T-cell (primary cell): ENCODE data around the gene PHF12. TPM values are rescaled to one million over a fixed set of nuclear protein-coding genes. Genes with fewer than 3 reads are reported as not detected.

Experiments
- ATAC-seq, 4 experiments: fragments of 200-7000 bp in 3 of 4; fragments of 150-1000 bp in 1 of 4; cut with Tn5 transposase; replicated peaks in 1 of 4; 1 replicate in 3 of 4; 2 replicates in 1 of 4; pipeline ENCODE4 v1.10.0; 2021; ENCODE audit warnings: moderate library complexity in 3 of 4, mild to moderate bottlenecking in 2 of 4, moderate number of reproducible peaks in 1 of 4
- CTCF ChIA-PET, 2 donors: fragments of 300-600 bp; sonication (Branson Sonifier 250); formaldehyde crosslinking; loops; one replicate each; lab custom pipeline; 2022; ENCODE audit warnings: antibody characterized with exemption in 2 of 2; lab: Charles Lee
- POLR2A ChIA-PET, 2 donors: fragments of 300-600 bp; sonication (Branson Sonifier 250); formaldehyde crosslinking; loops; one replicate each; lab custom pipeline; 2022; ENCODE audit warnings: antibody characterized with exemption in 2 of 2; lab: Charles Lee
- DNase-seq, 35 experiments: peaks; one replicate each; pipeline versions ENCODE4 v3.0.0 to v3.0.0-alpha.2; 2013 to 2023
- H3K27ac ChIP-seq: one replicate; pipeline ENCODE4 v1.5.1; 2013; ENCODE audit warnings: low read length
- H3K27me3 ChIP-seq, 2 experiments: replicated peaks in 1 of 2; 1 replicate in 1 of 2; 2 replicates in 1 of 2; pipeline versions ENCODE4 v1.6.1 to v1.7.0; 2013; ENCODE audit warnings: low read length in 1 of 2, mixed read lengths in 1 of 2; ENCODE audit not compliant: control insufficient read depth in 2 of 2, insufficient read depth in 2 of 2; ENCODE audit errors: extremely low read depth in 1 of 2
- H3K36me3 ChIP-seq, 2 donors: 1 replicate in 1 of 2; 2 replicates in 1 of 2; pipeline versions ENCODE4 v1.6.1 to v1.7.0; 2013; ENCODE audit warnings: low read length in 1 of 2; ENCODE audit not compliant: control insufficient read depth in 2 of 2, insufficient read depth in 1 of 2; ENCODE audit errors: extremely low read depth in 1 of 2
- H3K4me1 ChIP-seq, 2 experiments: 1 replicate in 1 of 2; 2 replicates in 1 of 2; pipeline versions ENCODE4 v1.6.1 to v1.7.0; 2013; ENCODE audit warnings: low read length in 2 of 2, mixed read lengths in 1 of 2; ENCODE audit not compliant: insufficient read depth in 2 of 2, control insufficient read depth in 1 of 2; ENCODE audit errors: extremely low read depth in 1 of 2
- H3K4me3 ChIP-seq, 2 donors: 1 replicate in 1 of 2; 2 replicates in 1 of 2; pipeline versions ENCODE4 v1.5.1 to v1.7.0; 2013; ENCODE audit warnings: mild to moderate bottlenecking in 2 of 2, low read length in 1 of 2, moderate library complexity in 1 of 2; ENCODE audit not compliant: control insufficient read depth in 1 of 2; ENCODE audit errors: extremely low read depth in 1 of 2
- H3K9me3 ChIP-seq: 2 replicates; pipeline ENCODE4 v1.7.0; 2013
- H3K27ac Mint-ChIP-seq, 2 donors: one replicate each; pipeline ENCODE4 v1.8.0; 2020 to 2021; ENCODE audit warnings: mild to moderate bottlenecking in 2 of 2, mixed read lengths in 2 of 2
- H3K27me3 Mint-ChIP-seq, 2 donors: one replicate each; pipeline ENCODE4 v1.8.0; 2021 to 2022; ENCODE audit warnings: mixed read lengths in 2 of 2
- H3K36me3 Mint-ChIP-seq: one replicate; pipeline ENCODE4 v1.8.0; 2021; ENCODE audit warnings: mixed read lengths
- H3K4me1 Mint-ChIP-seq, 3 donors: one replicate each; pipeline ENCODE4 v1.8.0; 2020 to 2022; ENCODE audit warnings: mixed read lengths in 3 of 3, mild to moderate bottlenecking in 1 of 3
- H3K4me3 Mint-ChIP-seq, 3 donors: one replicate each; pipeline ENCODE4 v1.8.0; 2020 to 2022; ENCODE audit warnings: mild to moderate bottlenecking in 3 of 3, mixed read lengths in 3 of 3, moderate library complexity in 3 of 3
- H3K9me3 Mint-ChIP-seq, 3 donors: one replicate each; pipeline ENCODE4 v1.8.0; 2020 to 2022; ENCODE audit warnings: mixed read lengths in 3 of 3
- WGBS: methylation state at CpG from one replicate; pipeline ENCODE4 v1.1.5; 2013; ENCODE audit warnings: missing lambda C conversion rate; ENCODE audit not compliant: insufficient coverage; 5-methylcytosine and 5-hydroxymethylcytosine counted together
- total RNA-seq, 35 experiments: library from RNA in 6 of 35; stranded (reverse) in 6 of 35; fragments of 120-200 nt in 1 of 35; gene quantifications; one replicate each; pipeline versions ENCODE4 v1.2.1 to v1.2.4 and lab custom pipeline; 2013 to 2026

PHF12 gene
- total RNA-seq, 5 donors from 2014 or later (not counting 1 experiment from before 2014, with no cell fraction given) = 121 to 176 (median 123) TPM

DNA sequence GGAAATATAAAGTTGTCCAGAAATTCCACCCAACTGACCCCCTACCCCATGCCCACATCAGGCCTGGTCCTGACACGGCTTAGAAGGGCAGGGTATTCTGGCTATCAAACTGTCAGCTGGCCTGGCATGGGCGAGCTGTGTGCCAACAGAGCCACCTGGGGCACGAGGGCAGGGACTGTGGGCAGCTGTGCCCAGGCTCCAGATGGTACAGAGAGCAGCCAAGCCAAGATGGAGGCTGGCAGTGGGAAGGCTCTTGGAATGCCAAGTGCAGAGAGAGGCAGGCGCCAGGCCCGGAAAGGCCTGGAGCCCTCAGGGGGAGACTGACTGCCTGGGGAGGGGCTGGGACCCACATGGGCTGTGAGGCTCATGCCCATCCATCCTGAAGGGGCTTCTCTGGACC, 24.3 kb upstream of the PHF12 start:
- CTCF ChIA-PET = no interaction called here
- 69% methylated on average over 5 of the region's 5 CpGs for WGBS
- H3K4me1 ChIP-seq = no peaks in the 10 kb centered on the region

DNA sequence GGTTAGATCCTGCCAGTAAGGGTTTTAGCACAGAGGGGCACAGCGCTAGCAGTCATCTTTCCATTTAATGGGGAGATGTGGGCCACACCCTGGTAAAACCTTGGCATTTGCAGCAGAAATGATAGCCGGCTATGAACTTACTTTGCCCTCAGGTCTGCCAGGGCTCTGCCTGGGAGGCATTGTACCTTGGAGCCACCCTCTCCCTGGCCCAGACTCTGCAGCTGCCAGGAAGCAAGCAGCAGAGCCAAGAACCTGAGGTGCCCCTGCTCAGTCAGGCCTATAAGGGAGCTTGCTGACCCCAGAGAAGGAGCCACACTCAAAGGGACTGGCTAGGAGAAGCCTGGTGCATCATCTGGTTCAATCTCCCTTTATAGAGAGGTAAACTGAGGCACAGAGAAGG, 23.7 kb upstream of the PHF12 start:
- no peak for ATAC-seq
- Histone ChIP-seq H3K36me3 (no peaks in the 10 kb centered on the region), H3K9me3 (no peaks in the 10 kb centered on the region), H3K27me3 (peaks cover 0 to 12% of the 10 kb centered on the region in 2 experiments), H3K4me1 (no peaks in the 10 kb centered on the region), H3K4me3 (no peak overlapping the region), H3K27ac (no peak overlapping the region)
- no peaks in the 10 kb centered on the region for H3K4me1 Mint-ChIP-seq
- H3K36me3 Mint-ChIP-seq = no peaks in the 10 kb centered on the region
- no peak overlapping the region for H3K4me3 Mint-ChIP-seq
- ChIA-PET POLR2A (no interaction called here), CTCF (no interaction called here)
- H3K27ac Mint-ChIP-seq = no peak overlapping the region
- DNase-seq = no peak
- peaks cover 0 to 3% of the 10 kb centered on the region in 2 donors for H3K27me3 Mint-ChIP-seq
- WGBS = 80% methylated on average over 1 of the region's 2 CpGs
- no peaks in the 10 kb centered on the region for H3K9me3 Mint-ChIP-seq

More for the DNA sequence above, 24.3 kb upstream of the PHF12 start:
- Histone ChIP-seq H3K36me3 (no peaks in the 10 kb centered on the region), H3K9me3 (no peaks in the 10 kb centered on the region), H3K4me3 (no peak overlapping the region), H3K27ac (no peak overlapping the region), H3K27me3 (peaks cover 0 to 12% of the 10 kb centered on the region in 2 experiments)
- DNase-seq (no peak), ATAC-seq (no peak)
- Mint-ChIP-seq H3K4me3 (no peak overlapping the region), H3K27ac (no peak overlapping the region), H3K27me3 (peaks cover 0 to 3% of the 10 kb centered on the region in 2 donors), H3K9me3 (no peaks in the 10 kb centered on the region), H3K36me3 (no peaks in the 10 kb centered on the region), H3K4me1 (no peaks in the 10 kb centered on the region)
- POLR2A ChIA-PET = no interaction called here

DNA sequence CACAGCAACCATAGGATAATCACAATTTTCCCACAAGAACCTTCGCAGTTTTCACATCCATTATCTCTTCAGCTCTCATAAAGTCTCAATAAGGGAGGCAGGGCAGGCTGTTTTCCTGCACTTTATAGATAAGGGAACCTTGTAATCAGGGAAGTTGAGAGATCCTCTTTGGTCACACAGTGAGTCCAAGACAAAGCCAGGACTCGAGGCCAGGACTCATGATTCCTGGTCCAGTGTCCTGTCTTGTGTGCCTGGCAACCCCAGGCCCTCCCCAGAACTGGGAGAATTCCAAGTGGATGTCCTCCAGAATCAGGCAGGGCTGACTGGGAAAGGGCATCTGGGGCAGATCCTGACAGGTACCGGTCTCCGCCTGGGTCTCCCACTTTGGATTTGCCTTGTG, 23.1 kb upstream of the PHF12 start:
- H3K9me3 ChIP-seq = no peaks in the 10 kb centered on the region
- ChIA-PET POLR2A (no interaction called here), CTCF (interaction anchor here in 1 of 2 donors (0.6 kb wide), 1 partner anchor 84 kb away, joined by 10 read pairs; no protein-coding TSS in a partner anchor)
- H3K27ac ChIP-seq = no peak overlapping the region
- peaks cover 0 to 15% of the 10 kb centered on the region in 2 experiments for H3K27me3 ChIP-seq
- H3K4me1 ChIP-seq = no peaks in the 10 kb centered on the region
- Mint-ChIP-seq H3K4me3 (no peak overlapping the region), H3K27ac (no peak overlapping the region), H3K4me1 (no peaks in the 10 kb centered on the region), H3K36me3 (no peaks in the 10 kb centered on the region), H3K9me3 (no peaks in the 10 kb centered on the region), H3K27me3 (peaks cover 0 to 3% of the 10 kb centered on the region in 2 donors)
- WGBS = 82% methylated on average over 3 of the region's 4 CpGs
- DNase-seq (no peak), ATAC-seq (no peak)
- H3K4me3 ChIP-seq = no peak overlapping the region
- H3K36me3 ChIP-seq = no peaks in the 10 kb centered on the region

DNA sequence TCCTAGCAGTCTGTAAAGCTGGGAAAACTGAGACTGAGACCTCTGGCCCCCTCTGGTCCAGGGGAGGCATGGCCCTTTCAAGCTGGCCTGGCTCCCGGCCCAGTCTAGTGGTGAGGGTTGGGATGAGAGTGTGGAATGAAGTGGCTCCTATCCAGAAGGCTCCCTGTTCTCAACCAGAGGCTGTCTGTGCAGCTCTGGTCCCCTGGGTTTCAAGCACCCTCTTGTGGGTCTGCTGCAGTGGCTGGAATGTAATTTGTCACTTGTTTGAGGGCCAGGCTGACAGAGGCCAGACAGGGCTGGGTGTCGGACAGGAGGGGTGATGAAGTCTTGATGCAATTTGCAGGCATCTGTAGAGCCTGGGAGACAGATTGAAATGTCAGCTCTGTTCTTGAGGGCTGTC, 22.1 kb upstream of the PHF12 start:
- ATAC-seq (no peak), DNase-seq (no peak)
- Histone ChIP-seq H3K36me3 (no peaks in the 10 kb centered on the region), H3K27ac (no peak overlapping the region), H3K27me3 (peaks cover 0 to 15% of the 10 kb centered on the region in 2 experiments), H3K9me3 (no peaks in the 10 kb centered on the region), H3K4me1 (no peaks in the 10 kb centered on the region), H3K4me3 (no peak overlapping the region)
- no peak overlapping the region for H3K27ac Mint-ChIP-seq
- WGBS = 86% methylated on average over 2 of the region's 2 CpGs
- H3K9me3 Mint-ChIP-seq = no peaks in the 10 kb centered on the region
- POLR2A ChIA-PET = interaction anchor here in 1 of 2 donors (0.7 to 1.0 kb wide), 2 partner anchors 10 to 207 kb away, joined by 3 read pairs; partner anchors contain the start of gene MYO18A
- no peak overlapping the region for H3K4me3 Mint-ChIP-seq
- no peaks in the 10 kb centered on the region for H3K36me3 Mint-ChIP-seq
- no peaks in the 10 kb centered on the region for H3K4me1 Mint-ChIP-seq
- H3K27me3 Mint-ChIP-seq = peaks cover 0 to 3% of the 10 kb centered on the region in 2 donors
- CTCF ChIA-PET = no interaction called here

DNA sequence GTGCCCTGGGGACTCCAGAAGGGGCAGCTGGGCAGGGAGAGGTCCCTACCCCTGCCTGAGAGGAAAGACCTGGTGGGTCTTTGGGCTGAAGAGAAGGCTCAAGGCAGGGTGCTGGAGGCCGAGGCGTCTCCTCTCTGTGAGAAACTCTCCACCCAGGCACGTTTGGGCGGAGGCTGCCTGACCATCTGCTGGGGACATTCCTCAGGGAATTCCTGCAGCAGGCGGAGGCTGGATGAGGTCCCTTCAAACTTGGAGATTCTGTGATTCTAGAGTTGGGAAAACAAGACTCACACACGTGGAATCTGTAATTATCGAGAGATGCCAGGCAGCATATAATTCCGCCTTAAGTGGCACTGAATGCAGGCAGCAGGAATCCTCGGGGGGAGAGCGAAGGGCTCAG, 21.1 kb upstream of the PHF12 start:
- CTCF ChIA-PET = no interaction called here
- no peak for DNase-seq
- H3K27ac Mint-ChIP-seq = no peak overlapping the region
- H3K27me3 Mint-ChIP-seq = peaks cover 0 to 3% of the 10 kb centered on the region in 2 donors
- POLR2A ChIA-PET = no interaction called here
- Histone ChIP-seq H3K4me3 (no peak overlapping the region), H3K27me3 (peaks cover 0 to 15% of the 10 kb centered on the region in 2 experiments), H3K36me3 (no peaks in the 10 kb centered on the region), H3K27ac (no peak overlapping the region), H3K9me3 (no peaks in the 10 kb centered on the region), H3K4me1 (no peaks in the 10 kb centered on the region)
- no peaks in the 10 kb centered on the region for H3K9me3 Mint-ChIP-seq
- WGBS = 85% methylated on average over 8 of the region's 10 CpGs
- H3K36me3 Mint-ChIP-seq = no peaks in the 10 kb centered on the region
- H3K4me3 Mint-ChIP-seq = no peak overlapping the region
- ATAC-seq = no peak
- H3K4me1 Mint-ChIP-seq = no peaks in the 10 kb centered on the region

DNA sequence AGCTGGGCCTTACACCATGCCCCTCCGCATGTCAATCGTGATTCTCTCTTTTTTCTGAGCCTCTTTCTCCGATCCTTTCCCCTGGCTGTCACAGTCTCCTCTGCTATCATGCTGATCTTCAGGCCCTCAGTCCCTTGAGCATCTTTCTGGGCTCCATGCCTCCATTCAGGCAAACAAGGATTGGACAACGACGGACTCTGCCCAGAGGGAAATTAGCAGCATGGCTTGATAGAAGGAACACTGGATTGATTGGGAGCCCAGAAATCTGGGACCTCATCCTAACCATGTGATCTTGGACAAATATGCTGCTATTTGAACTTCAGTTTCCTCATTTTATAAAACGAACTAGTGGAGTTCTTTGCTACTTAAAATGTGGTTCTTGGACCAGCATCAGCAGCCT, 19.6 kb upstream of the PHF12 start:
- Histone ChIP-seq H3K36me3 (no peaks in the 10 kb centered on the region), H3K9me3 (no peaks in the 10 kb centered on the region), H3K4me3 (no peak overlapping the region), H3K27me3 (peaks cover 0 to 14% of the 10 kb centered on the region in 2 experiments), H3K27ac (no peak overlapping the region), H3K4me1 (no peaks in the 10 kb centered on the region)
- H3K4me1 Mint-ChIP-seq = no peaks in the 10 kb centered on the region
- no peak overlapping the region for H3K4me3 Mint-ChIP-seq
- H3K36me3 Mint-ChIP-seq = no peaks in the 10 kb centered on the region
- ChIA-PET POLR2A (no interaction called here), CTCF (no interaction called here)
- 65% methylated on average over 4 of the region's 6 CpGs for WGBS
- H3K27me3 Mint-ChIP-seq = peaks cover 0 to 3% of the 10 kb centered on the region in 2 donors
- no peaks in the 10 kb centered on the region for H3K9me3 Mint-ChIP-seq
- no peak for DNase-seq
- no peak for ATAC-seq
- H3K27ac Mint-ChIP-seq = no peak overlapping the region
